BJ (cell line): ENCODE results near the gene CLSTN2. TPM values are rescaled to one million over a fixed set of nuclear protein-coding genes. Genes with fewer than 3 reads are reported as not detected.

Experiments
- CTCF ChIA-PET: fragments of 350-600 bp; formaldehyde crosslinking; extraction: SDS; loops from one replicate; lab custom pipeline; 2021; ENCODE audit warnings: antibody characterized with exemption, inconsistent platforms; lab: Yijun Ruan, JAX
- POLR2A ChIA-PET: fragments of 300-600 bp; sonication (Branson Sonifier 250); formaldehyde crosslinking; extraction: SDS; loops from one replicate; lab custom pipeline; 2021; ENCODE audit warnings: antibody characterized with exemption; lab: Charles Lee
- DNase-seq: peaks from one replicate; pipeline ENCODE4 v3.0.0-alpha.2; 2011; ENCODE audit warnings: low read depth
- H3K27me3 ChIP-seq: 2 replicates; pipeline ENCODE4 v1.6.0; 2011; ENCODE audit warnings: low read length; ENCODE audit not compliant: control insufficient read depth, insufficient read depth
- H3K36me3 ChIP-seq: 2 replicates; pipeline ENCODE4 v1.5.1; 2011; ENCODE audit warnings: low read length; ENCODE audit not compliant: control insufficient read depth, insufficient read depth
- H3K4me3 ChIP-seq: 2 replicates; pipeline ENCODE4 v1.5.1; 2011; ENCODE audit warnings: low read depth, mild to moderate bottlenecking, control low read depth, low read length
- CTCF ChIP-seq: IDR thresholded peaks from 2 replicates; pipeline ENCODE4 v1.5.1; 2011; ENCODE audit warnings: low read depth, mild to moderate bottlenecking, control low read depth, inconsistent platforms, low read length, moderate library complexity; ENCODE audit not compliant: insufficient read depth
- polyA plus RNA-seq: library from polyadenylated mRNA; depleted of rRNA; stranded (reverse); fragments of >200 nt; gene quantifications from 2 replicates; pipeline ENCODE4 v1.2.3, GENCODE V29; 2011

Gene CLSTN2
- polyA plus RNA-seq, 1 experiment, result 1.8 TPM

GRCh38 chr3:140577911-140578310 lies 642.9 kb downstream of the CLSTN2 start:
- no peak for TF ChIP-seq CTCF
- H3K27me3 ChIP-seq, result no peaks in the 10 kb centered on the region
- ChIA-PET POLR2A (no interaction called here), CTCF (no interaction called here)
- no peak overlapping the region for H3K4me3 ChIP-seq
- no peaks in the 10 kb centered on the region for H3K36me3 ChIP-seq
- no peak for DNase-seq

GRCh38 chr3:140579260-140579659 lies 644.3 kb downstream of the CLSTN2 start:
- ChIA-PET POLR2A (no interaction called here), CTCF (no interaction called here)
- no peak for TF ChIP-seq CTCF
- H3K36me3 ChIP-seq, result no peaks in the 10 kb centered on the region
- no peak overlapping the region for H3K4me3 ChIP-seq
- DNase-seq, result no peak
- no peaks in the 10 kb centered on the region for H3K27me3 ChIP-seq

GRCh38 chr3:140580746-140581145 lies 645.8 kb downstream of the CLSTN2 start:
- H3K4me3 ChIP-seq, result no peak overlapping the region
- no peak for TF ChIP-seq CTCF
- DNase-seq, result no peak
- H3K36me3 ChIP-seq, result no peaks in the 10 kb centered on the region
- H3K27me3 ChIP-seq, result no peaks in the 10 kb centered on the region
- POLR2A ChIA-PET, result no interaction called here
- CTCF ChIA-PET, result no interaction called here

GRCh38 chr3:140584549-140584948 lies 649.6 kb downstream of the CLSTN2 start:
- no peak overlapping the region for H3K4me3 ChIP-seq
- no peaks in the 10 kb centered on the region for H3K27me3 ChIP-seq
- TF ChIP-seq CTCF, result no peak
- ChIA-PET CTCF (no interaction called here), POLR2A (no interaction called here)
- no peaks in the 10 kb centered on the region for H3K36me3 ChIP-seq
- DNase-seq, result no peak

GRCh38 chr3:140585828-140586227 lies 650.8 kb downstream of the CLSTN2 start:
- no peak for TF ChIP-seq CTCF
- ChIA-PET CTCF (interaction anchor here (0.6 kb wide), 1 partner anchor 1004 kb away, joined by 3 read pairs; no protein-coding TSS in a partner anchor), POLR2A (no interaction called here)
- no peak for DNase-seq
- no peaks in the 10 kb centered on the region for H3K27me3 ChIP-seq
- no peak overlapping the region for H3K4me3 ChIP-seq
- H3K36me3 ChIP-seq, result no peaks in the 10 kb centered on the region
